Transverse colon (tissue), 4 donors: ENCODE data around the gene RAB4A. TPM values are rescaled to one million over a fixed set of nuclear protein-coding genes. Genes with fewer than 3 reads are reported as not detected.

Source experiments
- DNase-seq: peaks from one replicate; pipeline ENCODE4 v3.0.0-alpha.2; 2019
- H3K27ac ChIP-seq, 4 donors: fragments of 200-600 bp; sonication (generic); 2 replicates each; pipeline ENCODE4 v1.5.1; 2016 to 2018; ENCODE audit warnings: inconsistent platforms in 4 of 4
- H3K27me3 ChIP-seq: fragments of 200-600 bp; sonication (generic); 2 replicates; pipeline ENCODE4 v1.5.1; 2017; ENCODE audit warnings: inconsistent platforms
- H3K36me3 ChIP-seq, 4 donors: fragments of 200-600 bp; sonication (generic); 2 replicates each; pipeline ENCODE4 v1.5.1; 2017 to 2019; ENCODE audit warnings: inconsistent platforms in 4 of 4
- H3K4me1 ChIP-seq, 4 donors: fragments of 200-600 bp; sonication (generic); 2 replicates each; pipeline ENCODE4 v1.5.1; 2017 to 2020; ENCODE audit warnings: inconsistent platforms in 4 of 4
- H3K4me3 ChIP-seq, 4 donors: fragments of 200-600 bp; sonication (generic); 1 replicate in 1 of 4; 2 replicates in 3 of 4; pipeline versions ENCODE4 v1.5.1 to v1.6.1; 2017 to 2019; ENCODE audit warnings: inconsistent platforms in 4 of 4
- H3K9me3 ChIP-seq, 2 donors: fragments of 200-600 bp; sonication (generic); 2 replicates each; pipeline ENCODE4 v1.5.1; 2017 to 2019; ENCODE audit warnings: inconsistent platforms in 2 of 2
- EP300 ChIP-seq: sonication (generic); formaldehyde crosslinking; IDR thresholded peaks from one replicate; pipeline ENCODE4 v1.6.1; 2017; ENCODE audit warnings: antibody characterized with exemption, low read depth
- POLR2A ChIP-seq: fragments of 450-650 bp; IDR thresholded peaks from one replicate; pipeline ENCODE4 v1.6.1; 2016; ENCODE audit warnings: antibody characterized with exemption, mild to moderate bottlenecking, moderate library complexity
- POLR2AphosphoS5 ChIP-seq, 3 donors: sonication (generic); formaldehyde crosslinking; IDR thresholded peaks; one replicate each; pipeline ENCODE4 v1.6.1; 2016; ENCODE audit warnings: antibody characterized with exemption in 3 of 3
- WGBS, 2 donors: methylation state at CpG; one replicate each; pipeline ENCODE4 v1.1.5; 2018; ENCODE audit warnings: low coverage in 1 of 2; 5-methylcytosine and 5-hydroxymethylcytosine counted together
- in situ Hi-C, 4 donors: fragments of 200-750 bp; cut with MboI; loops; one replicate each; pipeline versions ENCODE4 v1.15.0 to v1.15.1; 2017; ENCODE audit warnings: low sequenced_read_pairs in 3 of 4, low pct_ligation_motif_present in 1 of 4, low pct_unique_long_range_greater_than_20kb in 1 of 4
- intact Hi-C: fragments of 100-400 bp; cut with DNase I; formaldehyde crosslinking; loops from one replicate; pipeline ENCODE4 v1.15.1; 2023; ENCODE audit warnings: low total_unique reads
- total RNA-seq, 4 donors: library from RNA; depleted of rRNA; stranded (reverse); fragments of >200 nt; gene quantifications; one replicate each; pipeline ENCODE4 v1.1.0, GENCODE V29; 2016
- TF ChIP-seq, protein P1 (sequence below), 5 experiments: fragments of 200-600 bp in 3 of 5; fragments of 450-650 bp in 2 of 5; sonication (generic) in 3 of 5; IDR thresholded peaks; 1 replicate in 2 of 5; 2 replicates in 3 of 5; pipeline ENCODE4 v1.5.1; 2016 to 2017; ENCODE audit warnings: antibody characterized with exemption in 5 of 5, inconsistent platforms in 3 of 5, mild to moderate bottlenecking in 2 of 5, moderate library complexity in 1 of 5

The RAB4A gene
- total RNA-seq, 4 donors from 2014 or later, result 7.4 to 56.9 (median 28.0) TPM

DNA sequence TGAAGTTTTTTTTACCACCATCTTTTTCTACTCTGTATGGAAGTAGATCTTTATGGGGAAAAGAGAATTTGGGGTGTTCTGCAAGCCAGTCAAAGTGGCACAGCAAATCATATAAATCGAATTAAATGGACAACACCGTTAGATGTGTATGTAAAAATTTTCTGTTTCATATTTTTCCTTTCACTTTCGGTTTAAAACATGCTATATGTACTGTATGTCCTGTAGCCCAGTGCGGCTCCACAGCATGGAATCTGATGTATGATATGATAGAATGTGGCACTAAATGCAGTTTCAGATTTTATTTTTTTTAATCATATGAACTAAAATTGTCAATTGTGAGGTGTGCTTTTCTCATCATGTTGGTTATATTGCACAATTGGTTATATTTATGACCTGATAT, 32.9 kb downstream of the RAB4A start:
- 82 to 97% methylated on average over 4 of the region's 4 CpGs for WGBS, 2 donors
- H3K36me3 ChIP-seq, result peaks cover 0 to 42% (median 12%) of the 10 kb centered on the region in 4 donors

DNA sequence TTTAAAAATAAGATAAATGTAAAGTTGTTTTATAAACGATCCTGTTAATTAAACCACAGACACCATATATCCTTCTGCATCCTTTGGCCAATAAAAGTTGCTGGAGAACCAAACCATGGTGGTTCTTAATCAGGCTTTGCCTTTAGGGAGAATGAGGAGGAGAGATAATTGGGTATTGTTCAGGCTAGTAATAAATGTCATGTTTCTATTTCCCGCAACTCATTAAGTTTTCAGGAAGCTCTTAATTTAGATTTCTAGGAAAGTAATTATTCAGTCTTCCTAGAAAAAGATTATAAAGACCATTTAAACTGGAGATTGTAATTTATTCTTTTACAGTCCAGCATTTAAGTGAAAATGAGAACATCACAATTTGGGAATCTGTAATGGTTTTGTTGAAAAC, 34.5 kb downstream of the RAB4A start:
- 72 to 77% methylated on average over 2 of the region's 2 CpGs for WGBS, 2 donors
- no peaks in the 10 kb centered on the region for H3K9me3 ChIP-seq
- H3K36me3 ChIP-seq, result peaks cover 0 to 31% (median 7%) of the 10 kb centered on the region in 4 donors
- TF ChIP-seq POLR2A (no peak), POLR2AphosphoS5 (IDR thresholded peaks at IDR 0.05) (no peak), EP300 (no peak)
- TF ChIP-seq, protein P1, sequence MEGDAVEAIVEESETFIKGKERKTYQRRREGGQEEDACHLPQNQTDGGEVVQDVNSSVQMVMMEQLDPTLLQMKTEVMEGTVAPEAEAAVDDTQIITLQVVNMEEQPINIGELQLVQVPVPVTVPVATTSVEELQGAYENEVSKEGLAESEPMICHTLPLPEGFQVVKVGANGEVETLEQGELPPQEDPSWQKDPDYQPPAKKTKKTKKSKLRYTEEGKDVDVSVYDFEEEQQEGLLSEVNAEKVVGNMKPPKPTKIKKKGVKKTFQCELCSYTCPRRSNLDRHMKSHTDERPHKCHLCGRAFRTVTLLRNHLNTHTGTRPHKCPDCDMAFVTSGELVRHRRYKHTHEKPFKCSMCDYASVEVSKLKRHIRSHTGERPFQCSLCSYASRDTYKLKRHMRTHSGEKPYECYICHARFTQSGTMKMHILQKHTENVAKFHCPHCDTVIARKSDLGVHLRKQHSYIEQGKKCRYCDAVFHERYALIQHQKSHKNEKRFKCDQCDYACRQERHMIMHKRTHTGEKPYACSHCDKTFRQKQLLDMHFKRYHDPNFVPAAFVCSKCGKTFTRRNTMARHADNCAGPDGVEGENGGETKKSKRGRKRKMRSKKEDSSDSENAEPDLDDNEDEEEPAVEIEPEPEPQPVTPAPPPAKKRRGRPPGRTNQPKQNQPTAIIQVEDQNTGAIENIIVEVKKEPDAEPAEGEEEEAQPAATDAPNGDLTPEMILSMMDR (IDR thresholded peaks at IDR 0.05), result no peak
- intact Hi-C loops (no loop called here), in situ Hi-C loops (no loop called here)
- DNase-seq, result no peak
- H3K27me3 ChIP-seq, result no peaks in the 10 kb centered on the region
- no peak overlapping the region for H3K4me3 ChIP-seq
- H3K27ac ChIP-seq, result no peak overlapping the region
- H3K4me1 ChIP-seq, result no peaks in the 10 kb centered on the region

More for the DNA sequence above, 32.9 kb downstream of the RAB4A start:
- Histone ChIP-seq H3K4me1 (no peaks in the 10 kb centered on the region), H3K9me3 (no peaks in the 10 kb centered on the region), H3K27me3 (no peaks in the 10 kb centered on the region), H3K27ac (no peak overlapping the region), H3K4me3 (no peak overlapping the region)
- intact Hi-C loops, result no loop called here
- TF ChIP-seq EP300 (no peak), POLR2AphosphoS5 (IDR thresholded peaks at IDR 0.05) (no peak), POLR2A (no peak)
- TF ChIP-seq, protein P1 (IDR thresholded peaks at IDR 0.05), result no peak
- in situ Hi-C loops, result no loop called here
- no peak for DNase-seq

DNA sequence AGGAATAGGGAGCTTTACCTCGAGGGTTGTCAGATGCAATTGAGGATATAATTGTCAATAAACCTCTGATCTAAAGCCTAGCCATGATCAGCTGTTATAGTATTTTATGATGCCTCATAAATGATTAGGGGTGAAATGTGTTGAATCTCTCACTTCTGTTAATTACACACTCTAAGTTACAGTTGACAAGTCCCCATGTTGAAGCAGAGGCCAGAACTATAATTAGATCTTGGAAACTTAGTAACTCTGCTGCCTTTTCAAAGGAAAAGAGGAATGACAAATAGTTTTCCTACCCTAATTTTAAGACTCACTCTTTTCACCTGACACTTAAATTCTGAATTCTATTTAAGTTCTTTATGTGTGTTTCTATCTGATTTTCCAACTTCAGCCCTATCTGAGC, 38.2 kb downstream of the RAB4A start:
- H3K4me3 ChIP-seq, result no peak overlapping the region
- DNase-seq, result no peak
- no peak for TF ChIP-seq POLR2A
- TF ChIP-seq EP300, result no peak
- TF ChIP-seq, protein P1 (IDR thresholded peaks at IDR 0.05), result no peak
- TF ChIP-seq POLR2AphosphoS5 (IDR thresholded peaks at IDR 0.05), result no peak
- no peaks in the 10 kb centered on the region for H3K27me3 ChIP-seq
- H3K4me1 ChIP-seq, result no peaks in the 10 kb centered on the region
- in situ Hi-C loops (no loop called here), intact Hi-C loops (no loop called here)
- H3K9me3 ChIP-seq, result no peaks in the 10 kb centered on the region
- H3K27ac ChIP-seq, result no peak overlapping the region
- 44% methylated on average over 1 of the region's 1 CpG; no CpG with 5 or more reads in 1 of the 2 donors for WGBS, 2 donors
- H3K36me3 ChIP-seq, result peaks cover 0 to 18% (median 2%) of the 10 kb centered on the region in 4 donors

DNA sequence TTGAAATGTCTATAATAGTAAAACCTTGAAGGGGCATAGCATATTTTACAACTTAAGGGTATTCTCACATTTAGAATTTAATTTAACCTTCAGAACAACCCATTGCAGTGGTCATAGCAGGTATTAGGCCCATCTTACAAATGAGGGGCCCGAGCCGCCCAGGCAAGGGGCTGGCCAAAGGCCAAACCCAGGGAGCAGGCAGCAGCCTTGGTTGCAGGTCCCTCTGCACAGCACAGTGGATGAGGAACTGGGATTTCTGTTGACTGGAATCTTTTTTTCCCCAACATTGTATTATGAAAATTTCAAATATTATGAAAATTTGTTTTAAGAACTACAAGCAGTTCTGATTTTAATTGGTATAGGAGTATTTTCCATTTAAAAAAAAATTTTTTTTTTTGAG, 38.8 kb downstream of the RAB4A start:
- Histone ChIP-seq H3K4me3 (no peak overlapping the region), H3K36me3 (peaks cover 0 to 12% (median 2%) of the 10 kb centered on the region in 4 donors), H3K9me3 (no peaks in the 10 kb centered on the region), H3K27ac (no peak overlapping the region), H3K27me3 (no peaks in the 10 kb centered on the region), H3K4me1 (no peaks in the 10 kb centered on the region)
- in situ Hi-C loops, result no loop called here
- 88% methylated on average over 2 of the region's 2 CpGs; no CpG with 5 or more reads in 1 of the 2 donors for WGBS, 2 donors
- intact Hi-C loops, result no loop called here
- TF ChIP-seq POLR2AphosphoS5 (IDR thresholded peaks at IDR 0.05) (no peak), EP300 (no peak), POLR2A (no peak)
- TF ChIP-seq, protein P1 (IDR thresholded peaks at IDR 0.05), result no peak
- no peak for DNase-seq
